HG03457 (cell line): ENCODE measurements around the gene SORCS2.

Experiments used
- ATAC-seq: cut with Tn5 transposase; IDR thresholded peaks from one replicate; pipeline ENCODE4 v1.9.1; 2021; ENCODE audit warnings: moderate number of reproducible peaks; ENCODE audit not compliant: unreplicated experiment

The SORCS2 gene

GRCh38 chr4:7422151-7422897, 230.0 kb downstream of the SORCS2 start:
- no peak for ATAC-seq

- ATAC-seq = no peak
Measured at GRCh38 chr4:7422898-7423180, 230.5 kb downstream of the SORCS2 start.

- ATAC-seq = no peak
Measured at GRCh38 chr4:7423391-7423790, 231.1 kb downstream of the SORCS2 start.

- no peak for ATAC-seq
Measured at GRCh38 chr4:7423801-7424552, 231.6 kb downstream of the SORCS2 start.

GRCh38 chr4:7424553-7425111, 232.3 kb downstream of the SORCS2 start:
- no peak for ATAC-seq

GRCh38 chr4:7425124-7425523, 232.8 kb downstream of the SORCS2 start:
- no peak for ATAC-seq

- no peak for ATAC-seq
Measured at GRCh38 chr4:7425591-7426468, 233.5 kb downstream of the SORCS2 start.

- ATAC-seq = no peak
Measured at GRCh38 chr4:7426525-7427171, 234.3 kb downstream of the SORCS2 start.

- ATAC-seq = no peak
Measured at GRCh38 chr4:7427361-7427760, 235.0 kb downstream of the SORCS2 start.

- ATAC-seq = no peak
Measured at GRCh38 chr4:7427831-7428260, 235.5 kb downstream of the SORCS2 start.

GRCh38 chr4:7428261-7429068, 236.1 kb downstream of the SORCS2 start:
- no peak for ATAC-seq

GRCh38 chr4:7429069-7429416, 236.7 kb downstream of the SORCS2 start:
- no peak for ATAC-seq

GRCh38 chr4:7429601-7430078, 237.3 kb downstream of the SORCS2 start:
- ATAC-seq = no peak

- no peak for ATAC-seq
Measured at GRCh38 chr4:7430368-7430964, 238.1 kb downstream of the SORCS2 start.

- no peak for ATAC-seq
Measured at GRCh38 chr4:7430965-7431695, 238.8 kb downstream of the SORCS2 start.

GRCh38 chr4:7431696-7432530, 239.6 kb downstream of the SORCS2 start:
- ATAC-seq = no peak

GRCh38 chr4:7432531-7433375, 240.4 kb downstream of the SORCS2 start:
- ATAC-seq = no peak
